Heart left ventricle (tissue), 16 donors: Measurements from ENCODE around the gene HOXC11. TPM values are rescaled to one million over a fixed set of nuclear protein-coding genes. Genes with fewer than 3 reads are reported as not detected.
A peak's percentile ranks its signal among the peaks of the same experiment; 100 is the strongest.

ENCODE experiments used
- ATAC-seq, 4 donors: fragments of 200-7000 bp; cut with Tn5 transposase; one replicate each; pipeline ENCODE4 v1.9.1; 2020 to 2022; ENCODE audit warnings: moderate library complexity in 4 of 4, mild to moderate bottlenecking in 3 of 4, moderate number of reproducible peaks in 1 of 4
- DNase-seq, 5 donors: peaks; one replicate each; pipeline ENCODE4 v3.0.0-alpha.2; 2020
- H3K27ac ChIP-seq, 12 donors: fragments of 200-600 bp; sonication (generic) in 4 of 12; one replicate each; pipeline versions ENCODE4 v1.5.0 to v1.8.0; 2016 to 2022; ENCODE audit warnings: mild to moderate bottlenecking in 2 of 12
- H3K27me3 ChIP-seq, 9 donors: fragments of 200-600 bp; sonication (generic) in 2 of 9; one replicate each; pipeline versions ENCODE4 v1.5.1 to v1.8.0; 2016 to 2022; ENCODE audit warnings: mild to moderate bottlenecking in 3 of 9
- H3K36me3 ChIP-seq, 9 donors: fragments of 200-600 bp; sonication (generic) in 2 of 9; one replicate each; pipeline versions ENCODE4 v1.5.0 to v1.8.0; 2018 to 2022; ENCODE audit warnings: mild to moderate bottlenecking in 2 of 9
- H3K4me1 ChIP-seq, 12 donors: fragments of 200-600 bp; sonication (generic) in 4 of 12; one replicate each; pipeline versions ENCODE4 v1.5.0 to v1.8.0; 2016 to 2022; ENCODE audit warnings: mild to moderate bottlenecking in 3 of 12
- H3K4me3 ChIP-seq, 12 donors: fragments of 200-600 bp; sonication (generic) in 4 of 12; one replicate each; pipeline versions ENCODE4 v1.5.0 to v1.8.0; 2017 to 2022; ENCODE audit warnings: mild to moderate bottlenecking in 9 of 12, moderate library complexity in 4 of 12
- H3K9me3 ChIP-seq, 12 donors: fragments of 200-600 bp; sonication (generic) in 4 of 12; one replicate each; pipeline versions ENCODE4 v1.5.0 to v1.8.0; 2016 to 2022; ENCODE audit warnings: mild to moderate bottlenecking in 1 of 12
- CTCF ChIP-seq, 12 donors: fragments of 200-600 bp; sonication (generic) in 4 of 12; IDR thresholded peaks; one replicate each; pipeline versions ENCODE4 v1.5.0 to v1.8.0; 2018 to 2022; ENCODE audit warnings: antibody characterized with exemption in 12 of 12, mild to moderate bottlenecking in 5 of 12
- POLR2A ChIP-seq, 2 donors: fragments of 450-650 bp; IDR thresholded peaks; one replicate each; pipeline ENCODE4 v1.6.1; 2017; ENCODE audit warnings: antibody characterized with exemption in 2 of 2, mild to moderate bottlenecking in 2 of 2, moderate library complexity in 2 of 2
- WGBS, 4 donors: extraction: QIAGEN DNeasy Blood & Tissue Kit in 2 of 4; methylation state at CpG; one replicate each; pipeline versions ENCODE4 v1.1.5 to v1.1.7; 2013 to 2018; 5-methylcytosine and 5-hydroxymethylcytosine counted together
- intact Hi-C, 10 donors: fragments of 100-400 bp; cut with DNase I; formaldehyde crosslinking; loops; one replicate each; pipeline versions ENCODE4 v1.11.1 to v1.14.2; 2022
- polyA plus RNA-seq, 2 donors: library from polyadenylated mRNA; stranded (reverse); fragments of 200-250 nt; gene quantifications; one replicate each; pipeline ENCODE4 v1.2.3, GENCODE V29; 2013
- total RNA-seq, 9 donors: library from RNA; depleted of rRNA in 2 of 9; stranded (reverse); fragments of >200 nt in 2 of 9; fragmentation: NEBNext Ultra II Directional in 3 of 9; extraction: Animal tissue kit (Norgen Biotek cat#: 25700) in 3 of 9; gene quantifications; one replicate each; pipeline versions ENCODE4 v1.1.0 to v1.2.4, GENCODE V29; 2016 to 2023
- donor health status: ischemic (EF 13 %, LVEDD 7.1; RV severe dilation, severe dysfunction).
- donor health status: healthy with polysubstance abuse.
- donor health status: DM: no; HTN: yes; CAD: no.
- donor health status: DM: no; HTN: no; CAD: no.
- donor health status: ischemic (EF 25% LVEDD 6.9; RV normal size, moderate dysfunction).
- donor health status: ischemic (EF 25% LVEDD 5.7; RV mildly dilated, moderate dysfunction).
- donor health status: healthy.
- donor health status: DM: yes; HTN: yes; CAD: no.
- donor health status: ischemic (EF 35%, LVEDD 5.7; RV mildly dilated, moderate dysfunction).
- donor health status: nonischemic (EF 11% LVEDD 7.7; RV severe dilation, severe dysfunction).
- donor health status: DM: yes; HTN: yes; CAD: no.
- donor health status: PGD.
- donor health status: ischemic (EF 29% LVEDD 5.4; RV normal size, mild dysfunction).
- donor health status: nonischemic (EF 23%, LVEDD 6.1; RV moderate dilation, normal function).

HOXC11 gene
- total and polyA plus RNA-seq, 11 donors = not detected

GRCh38 chr12:54019091-54019811, 46.3 kb downstream of the HOXC11 start:
- intact Hi-C loops = no loop called here
- ATAC-seq = no peak
- peaks cover 45 to 98% (median 78%) of the 10 kb centered on the region in 9 donors for H3K27me3 ChIP-seq
- 42 to 54% (median 45%) methylated on average over 29 to 43 of the region's 43 CpGs for WGBS, 4 donors
- no peaks in the 10 kb centered on the region for H3K9me3 ChIP-seq
- peak overlapping the region in 2 of 12 donors; percentile 10 to 11 for H3K4me3 ChIP-seq
- peak overlapping the region in 8 of 12 donors; percentile 9 to 75 (median 46) for H3K27ac ChIP-seq
- TF ChIP-seq CTCF (IDR thresholded peaks at IDR 0.05) = no peak
- TF ChIP-seq POLR2A (IDR thresholded peaks at IDR 0.05) = no peak
- DNase-seq = no peak
- H3K36me3 ChIP-seq = no peaks in the 10 kb centered on the region
- H3K4me1 ChIP-seq = peaks cover 0 to 48% (median 23%) of the 10 kb centered on the region in 12 donors

- Histone ChIP-seq H3K9me3 (no peaks in the 10 kb centered on the region), H3K4me1 (peaks cover 0 to 44% (median 22%) of the 10 kb centered on the region in 12 donors), H3K4me3 (no peak overlapping the region), H3K27ac (peak overlapping the region in 10 of 12 donors; percentile 35 to 75 (median 54)), H3K36me3 (no peaks in the 10 kb centered on the region), H3K27me3 (peaks cover 38 to 98% (median 77%) of the 10 kb centered on the region in 9 donors)
- TF ChIP-seq CTCF (IDR thresholded peaks at IDR 0.05) = no peak
- TF ChIP-seq POLR2A (IDR thresholded peaks at IDR 0.05) = no peak
- DNase-seq (peak in 3 of 5 donors; percentile 42 to 70 (median 59)), ATAC-seq (peak; percentile 85 to 89 (median 86))
- whole genome bisulfite sequencing, 4 donors = 27 to 31% (median 27%) methylated on average over 10 of the region's 10 CpGs
- intact Hi-C loops = no loop called here
These were observed 47.1 kb downstream of the HOXC11 start for GRCh38 chr12:54019924-54020590.

- Histone ChIP-seq H3K9me3 (no peaks in the 10 kb centered on the region), H3K27me3 (peaks cover 34 to 98% (median 77%) of the 10 kb centered on the region in 9 donors), H3K36me3 (no peaks in the 10 kb centered on the region), H3K4me1 (peaks cover 0 to 44% (median 22%) of the 10 kb centered on the region in 12 donors), H3K4me3 (no peak overlapping the region), H3K27ac (peak overlapping the region in 6 of 12 donors; percentile 43 to 75 (median 58))
- WGBS, 4 donors = 61 to 71% (median 62%) methylated on average over 17 to 23 of the region's 23 CpGs
- no peak for ATAC-seq
- no peak for DNase-seq
- intact Hi-C loops = no loop called here
- TF ChIP-seq CTCF (IDR thresholded peaks at IDR 0.05) (no peak), POLR2A (IDR thresholded peaks at IDR 0.05) (no peak)
These were observed 47.9 kb downstream of the HOXC11 start for GRCh38 chr12:54020591-54021405.
